ENCODE measurements around the gene POLR1E. TPM values are rescaled to one million over a fixed set of nuclear protein-coding genes. Genes with fewer than 3 reads are reported as not detected.
"Not testable (repeated sequence)": the region's sequence is repeated elsewhere in the genome, so short reads cannot be mapped to it uniquely, and the experiment has no call there.

The POLR1E gene
- total RNA-seq, 4 donors from 2014 or later, result 4.0 to 21.5 (median 8.1) TPM

DNA sequence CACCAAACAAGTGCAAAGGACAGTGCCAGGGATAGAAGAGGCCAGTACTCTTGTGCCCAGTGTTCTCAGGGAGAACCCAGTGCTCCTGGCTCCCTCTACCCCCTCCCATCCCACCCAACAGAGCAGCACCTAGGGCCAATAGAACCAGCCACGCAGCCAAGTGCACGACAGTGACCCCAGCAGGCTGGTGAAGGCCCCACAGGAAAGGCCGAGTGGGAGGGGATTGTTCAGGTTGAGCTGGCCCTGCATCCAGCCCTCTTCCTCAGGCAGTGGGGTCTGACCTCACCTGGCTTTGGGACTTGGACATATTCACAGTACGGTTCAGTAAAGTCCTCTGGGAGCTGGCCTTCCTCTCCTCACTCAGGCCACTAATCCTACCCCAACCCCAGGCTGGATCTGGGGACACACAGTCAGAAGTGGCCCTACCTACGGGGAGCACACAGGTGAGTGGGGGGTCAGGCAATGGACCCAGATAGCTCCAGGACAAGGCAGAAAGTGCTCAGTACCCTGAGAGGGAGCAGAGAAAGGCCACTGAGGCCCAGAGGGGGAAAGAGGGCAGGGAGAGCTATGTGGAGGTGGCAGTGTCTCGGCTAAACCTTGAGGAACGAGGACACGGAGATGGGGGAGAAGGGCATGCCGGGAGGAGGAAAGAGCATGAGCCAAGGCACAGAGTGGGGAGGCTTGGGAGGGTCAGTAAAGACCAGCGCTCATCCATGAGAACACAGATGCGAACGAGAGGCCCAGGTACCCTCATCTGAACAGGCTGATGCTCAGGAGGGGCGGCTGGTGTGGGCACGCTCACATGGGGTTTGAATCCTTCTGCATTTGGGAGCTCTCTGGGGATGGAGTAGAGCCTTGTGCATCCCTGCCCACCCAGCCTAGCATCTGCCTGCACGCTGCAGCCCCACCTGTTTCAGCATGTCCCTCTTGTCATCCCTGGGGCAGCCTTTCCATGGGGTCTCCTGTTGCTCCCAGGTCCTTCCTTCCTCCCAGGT lies 25.6 kb downstream of the POLR1E start:
- H3K4me3 ChIP-seq, result no peak overlapping the region
- no peaks in the 10 kb centered on the region for H3K4me1 ChIP-seq
- no peak for TF ChIP-seq POLR2A (IDR thresholded peaks at IDR 0.05)
- TF ChIP-seq, protein P1, sequence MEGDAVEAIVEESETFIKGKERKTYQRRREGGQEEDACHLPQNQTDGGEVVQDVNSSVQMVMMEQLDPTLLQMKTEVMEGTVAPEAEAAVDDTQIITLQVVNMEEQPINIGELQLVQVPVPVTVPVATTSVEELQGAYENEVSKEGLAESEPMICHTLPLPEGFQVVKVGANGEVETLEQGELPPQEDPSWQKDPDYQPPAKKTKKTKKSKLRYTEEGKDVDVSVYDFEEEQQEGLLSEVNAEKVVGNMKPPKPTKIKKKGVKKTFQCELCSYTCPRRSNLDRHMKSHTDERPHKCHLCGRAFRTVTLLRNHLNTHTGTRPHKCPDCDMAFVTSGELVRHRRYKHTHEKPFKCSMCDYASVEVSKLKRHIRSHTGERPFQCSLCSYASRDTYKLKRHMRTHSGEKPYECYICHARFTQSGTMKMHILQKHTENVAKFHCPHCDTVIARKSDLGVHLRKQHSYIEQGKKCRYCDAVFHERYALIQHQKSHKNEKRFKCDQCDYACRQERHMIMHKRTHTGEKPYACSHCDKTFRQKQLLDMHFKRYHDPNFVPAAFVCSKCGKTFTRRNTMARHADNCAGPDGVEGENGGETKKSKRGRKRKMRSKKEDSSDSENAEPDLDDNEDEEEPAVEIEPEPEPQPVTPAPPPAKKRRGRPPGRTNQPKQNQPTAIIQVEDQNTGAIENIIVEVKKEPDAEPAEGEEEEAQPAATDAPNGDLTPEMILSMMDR (IDR thresholded peaks at IDR 0.05), result no peak
- no peaks in the 10 kb centered on the region for H3K27me3 ChIP-seq
- H3K27ac ChIP-seq, result no peak overlapping the region
- no peaks in the 10 kb centered on the region for H3K9me3 ChIP-seq
- peak in 1 of 3 donors; percentile 36 for DNase-seq
- no peaks in the 10 kb centered on the region for H3K36me3 ChIP-seq

DNA sequence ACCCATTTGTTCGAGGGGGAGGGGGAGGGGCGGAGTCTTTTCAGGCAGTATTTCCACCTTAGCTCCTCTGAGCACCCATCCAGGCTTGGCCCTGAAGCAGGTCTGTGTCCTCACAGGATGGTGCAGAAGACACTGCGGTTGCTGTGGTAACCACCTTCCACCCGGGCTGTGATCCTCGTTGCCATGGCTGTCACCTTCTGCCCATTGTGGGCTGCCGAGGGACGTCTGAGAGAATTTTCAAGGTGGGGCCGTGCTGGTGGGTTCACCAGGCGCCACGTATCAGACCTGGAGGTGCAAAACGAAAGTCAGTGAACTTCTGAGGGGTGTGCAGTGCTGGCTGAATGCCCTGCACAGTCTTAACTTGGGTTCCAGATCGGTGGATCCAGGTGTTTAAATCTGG lies 26.7 kb downstream of the POLR1E start:
- DNase-seq, result no peak
- Histone ChIP-seq H3K4me3 (no peak overlapping the region), H3K9me3 (no peaks in the 10 kb centered on the region), H3K27me3 (no peaks in the 10 kb centered on the region), H3K36me3 (no peaks in the 10 kb centered on the region), H3K4me1 (no peaks in the 10 kb centered on the region), H3K27ac (no peak overlapping the region)
- TF ChIP-seq, protein P1 (IDR thresholded peaks at IDR 0.05), result no peak
- TF ChIP-seq POLR2A (IDR thresholded peaks at IDR 0.05), result no peak

DNA sequence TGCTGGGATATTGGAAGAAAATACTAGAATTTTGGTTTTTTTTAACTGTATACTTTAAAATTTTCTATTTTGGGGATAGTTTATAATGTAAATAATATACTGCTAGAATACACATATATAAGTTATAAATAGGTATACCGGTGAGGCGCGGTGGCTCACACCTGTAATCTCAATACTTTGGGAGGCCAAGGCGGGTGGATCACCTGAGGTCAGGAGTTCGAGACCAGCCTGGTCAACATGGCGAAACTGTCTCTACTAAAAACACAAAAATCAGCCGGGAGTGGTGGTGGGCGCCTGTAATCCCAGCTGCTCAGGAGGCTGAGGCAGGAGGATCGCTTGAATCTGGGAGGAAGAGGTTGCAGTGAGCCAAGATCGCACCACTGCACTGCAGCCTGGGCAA lies 28.7 kb downstream of the POLR1E start:
- not testable (repeated sequence) for H3K27ac ChIP-seq, H3K4me1 ChIP-seq, DNase-seq, H3K36me3 ChIP-seq, H3K27me3 ChIP-seq, H3K4me3 ChIP-seq, H3K9me3 ChIP-seq

DNA sequence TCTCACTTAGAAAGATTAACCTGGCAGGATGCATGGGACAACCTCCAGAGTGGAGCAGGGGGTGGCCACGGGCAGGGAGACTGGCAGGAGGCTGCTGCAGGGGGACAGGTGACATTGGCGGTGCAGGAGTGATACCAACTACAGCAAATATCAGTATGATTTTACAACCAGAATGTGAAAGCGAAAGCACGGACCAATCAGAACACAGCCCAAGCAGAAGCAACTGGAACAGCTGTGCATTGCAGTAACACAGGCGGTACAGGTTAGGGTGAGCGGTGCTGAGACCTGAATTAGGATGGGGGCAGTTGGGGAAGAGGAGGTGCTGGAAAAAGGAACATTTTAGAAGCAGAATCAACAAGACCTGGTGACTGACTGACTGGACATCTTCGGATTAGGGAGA lies 29.3 kb downstream of the POLR1E start:
- peak overlapping the region in 1 of 4 donors; percentile 15 for H3K4me3 ChIP-seq
- H3K4me1 ChIP-seq, result no peaks in the 10 kb centered on the region
- no peaks in the 10 kb centered on the region for H3K36me3 ChIP-seq
- TF ChIP-seq POLR2A (IDR thresholded peaks at IDR 0.05), result no peak
- TF ChIP-seq, protein P1 (IDR thresholded peaks at IDR 0.05), result no peak
- H3K27me3 ChIP-seq, result no peaks in the 10 kb centered on the region
- DNase-seq, result no peak
- no peaks in the 10 kb centered on the region for H3K9me3 ChIP-seq
- no peak overlapping the region for H3K27ac ChIP-seq

DNA sequence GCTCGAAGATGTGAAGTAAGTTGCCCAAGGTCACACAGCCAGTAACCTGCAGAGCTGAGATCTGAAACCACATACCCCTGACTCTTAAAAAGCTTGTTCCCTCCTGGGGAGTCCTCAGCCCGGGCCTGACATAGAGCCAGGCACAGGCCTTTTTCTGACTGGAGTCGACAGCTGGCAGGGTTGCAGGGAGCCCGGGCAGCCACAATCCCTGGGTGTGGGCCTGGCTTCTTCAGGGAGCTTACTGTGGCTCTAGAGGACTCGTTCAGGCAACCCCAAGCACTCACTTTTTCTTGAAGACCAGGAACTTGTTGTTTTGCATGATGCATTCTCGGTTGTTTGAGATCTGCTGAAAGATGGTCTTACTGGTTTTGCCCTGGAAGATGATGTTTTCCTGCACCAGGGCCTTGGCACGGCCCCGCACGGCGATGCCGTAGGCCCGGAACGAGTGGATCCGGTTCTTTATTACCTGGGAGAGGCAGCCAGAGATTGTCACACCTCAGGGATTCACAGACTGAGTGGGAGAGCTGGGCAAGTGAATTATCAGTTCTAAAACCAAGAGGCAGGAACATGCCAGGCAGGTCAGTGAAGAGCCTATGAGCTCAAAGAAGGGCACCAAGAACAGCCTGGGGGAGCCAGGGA lies 30.0 kb downstream of the POLR1E start:
- TF ChIP-seq POLR2A (IDR thresholded peaks at IDR 0.05), result no peak
- TF ChIP-seq, protein P1 (IDR thresholded peaks at IDR 0.05), result no peak
- H3K36me3 ChIP-seq, result no peaks in the 10 kb centered on the region

DNA sequence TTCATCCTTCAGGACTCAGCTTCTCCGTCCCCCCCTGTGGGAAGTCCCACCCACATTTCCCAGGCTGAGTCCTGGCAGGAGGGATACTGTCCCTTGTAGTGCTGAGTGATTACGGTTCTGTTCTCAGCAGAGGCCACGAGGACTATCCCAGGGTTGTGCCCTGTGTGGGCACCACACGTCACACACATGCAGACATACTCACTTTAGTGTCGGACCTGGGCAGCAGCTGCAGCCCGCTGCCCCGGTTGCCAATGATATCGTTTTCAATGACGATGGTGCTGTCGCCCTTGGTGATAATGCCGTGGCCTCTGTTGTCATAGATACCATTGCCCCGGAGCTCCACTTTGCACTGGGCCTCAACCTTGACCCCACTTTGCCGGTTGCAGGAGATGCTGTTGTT lies 32.2 kb downstream of the POLR1E start:
- Histone ChIP-seq H3K9me3 (no peaks in the 10 kb centered on the region), H3K36me3 (peaks cover 0 to 15% (median 0%) of the 10 kb centered on the region in 3 donors), H3K4me3 (no peak overlapping the region), H3K27me3 (no peaks in the 10 kb centered on the region), H3K4me1 (no peaks in the 10 kb centered on the region), H3K27ac (no peak overlapping the region)
- DNase-seq, result no peak
- no peak for TF ChIP-seq POLR2A (IDR thresholded peaks at IDR 0.05)
- TF ChIP-seq, protein P1 (IDR thresholded peaks at IDR 0.05), result no peak

More for the DNA sequence above, 30.0 kb downstream of the POLR1E start:
- Histone ChIP-seq H3K4me3 (no peak overlapping the region), H3K9me3 (no peaks in the 10 kb centered on the region), H3K4me1 (no peaks in the 10 kb centered on the region), H3K27ac (no peak overlapping the region), H3K27me3 (no peaks in the 10 kb centered on the region)
- no peak for DNase-seq

Measured in Peyer's patch (tissue), 4 donors.